ENCODE results near the gene FBXW7.

DNA sequence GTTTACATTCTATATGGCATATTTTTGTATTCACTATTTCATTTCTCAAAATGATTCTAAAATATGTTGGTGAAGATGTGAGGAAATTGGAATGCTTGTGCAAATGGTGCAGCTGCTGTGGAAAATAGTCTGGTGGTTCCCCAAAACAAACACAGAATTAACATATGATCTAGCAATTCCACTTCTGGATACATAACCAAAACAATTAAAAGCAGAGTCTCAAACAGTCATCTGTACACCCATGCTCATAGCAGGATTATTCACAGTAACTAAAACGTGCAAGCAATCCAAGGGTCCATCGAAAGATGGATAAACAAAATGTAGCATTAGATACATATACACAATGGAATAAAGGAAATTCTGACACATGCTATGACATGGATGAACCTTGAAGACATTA is 204.8 kb downstream of the FBXW7 start:
- no peak for TF ChIP-seq EP300 (IDR thresholded peaks at IDR 0.05)
- TF ChIP-seq, protein P1, sequence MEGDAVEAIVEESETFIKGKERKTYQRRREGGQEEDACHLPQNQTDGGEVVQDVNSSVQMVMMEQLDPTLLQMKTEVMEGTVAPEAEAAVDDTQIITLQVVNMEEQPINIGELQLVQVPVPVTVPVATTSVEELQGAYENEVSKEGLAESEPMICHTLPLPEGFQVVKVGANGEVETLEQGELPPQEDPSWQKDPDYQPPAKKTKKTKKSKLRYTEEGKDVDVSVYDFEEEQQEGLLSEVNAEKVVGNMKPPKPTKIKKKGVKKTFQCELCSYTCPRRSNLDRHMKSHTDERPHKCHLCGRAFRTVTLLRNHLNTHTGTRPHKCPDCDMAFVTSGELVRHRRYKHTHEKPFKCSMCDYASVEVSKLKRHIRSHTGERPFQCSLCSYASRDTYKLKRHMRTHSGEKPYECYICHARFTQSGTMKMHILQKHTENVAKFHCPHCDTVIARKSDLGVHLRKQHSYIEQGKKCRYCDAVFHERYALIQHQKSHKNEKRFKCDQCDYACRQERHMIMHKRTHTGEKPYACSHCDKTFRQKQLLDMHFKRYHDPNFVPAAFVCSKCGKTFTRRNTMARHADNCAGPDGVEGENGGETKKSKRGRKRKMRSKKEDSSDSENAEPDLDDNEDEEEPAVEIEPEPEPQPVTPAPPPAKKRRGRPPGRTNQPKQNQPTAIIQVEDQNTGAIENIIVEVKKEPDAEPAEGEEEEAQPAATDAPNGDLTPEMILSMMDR (IDR thresholded peaks at IDR 0.05) = no peak
